Osteoblast (primary cell): ENCODE measurements around the gene CFAP107. TPM values are rescaled to one million over a fixed set of nuclear protein-coding genes. Genes with fewer than 3 reads are reported as not detected.

Source experiments
- DNase-seq: peaks from one replicate; pipeline ENCODE4 v3.0.0; 2011; ENCODE audit warnings: low spot score, mixed read lengths; ENCODE audit not compliant: insufficient read length; ENCODE audit errors: missing footprints
- H2AFZ ChIP-seq: 2 replicates; pipeline ENCODE4 v1.6.0; 2011; ENCODE audit warnings: mild to moderate bottlenecking, low read length
- H3K27ac ChIP-seq: 2 replicates; pipeline ENCODE4 v1.5.1; 2011; ENCODE audit warnings: mild to moderate bottlenecking, low read depth, low read length, moderate library complexity
- H3K27me3 ChIP-seq: 2 replicates; pipeline ENCODE4 v1.6.0; 2012; ENCODE audit warnings: mild to moderate bottlenecking, control low read depth, inconsistent platforms, low read length, moderate library complexity; ENCODE audit not compliant: insufficient read depth
- H3K36me3 ChIP-seq: 2 replicates; pipeline ENCODE4 v1.5.1; 2011; ENCODE audit warnings: mild to moderate bottlenecking, low read length, control low read depth, moderate library complexity; ENCODE audit not compliant: insufficient read depth
- H3K4me1 ChIP-seq: 2 replicates; pipeline ENCODE4 v1.5.1; 2011; ENCODE audit warnings: mild to moderate bottlenecking, low read length, control low read depth, moderate library complexity; ENCODE audit not compliant: insufficient read depth
- H3K4me2 ChIP-seq: 2 replicates; pipeline ENCODE4 v1.6.0; 2011; ENCODE audit warnings: mild to moderate bottlenecking, low read length; ENCODE audit not compliant: insufficient read depth
- H3K4me3 ChIP-seq: fragments of 200-600 bp; sonication (generic); 3 replicates; pipeline ENCODE4 v1.5.1; 2012; ENCODE audit warnings: mild to moderate bottlenecking, low read length, inconsistent platforms; ENCODE audit not compliant: insufficient read depth
- H3K79me2 ChIP-seq: 2 replicates; pipeline ENCODE4 v1.6.0; 2012; ENCODE audit warnings: mild to moderate bottlenecking, low read length, control low read depth, inconsistent platforms; ENCODE audit not compliant: insufficient read depth
- H3K9me3 ChIP-seq: 2 replicates; pipeline ENCODE4 v1.5.1; 2011; ENCODE audit warnings: low read depth, low read length, control low read depth
- H4K20me1 ChIP-seq: 2 replicates; pipeline ENCODE4 v1.6.0; 2012; ENCODE audit warnings: mild to moderate bottlenecking, low read length, control low read depth; ENCODE audit not compliant: insufficient read depth
- CTCF ChIP-seq: IDR thresholded peaks from 2 replicates; pipeline ENCODE4 v1.5.1; 2011; ENCODE audit warnings: mild to moderate bottlenecking, low read depth, low read length, moderate library complexity; ENCODE audit errors: extremely low read depth
- total RNA-seq: library from RNA; depleted of rRNA; stranded (reverse); fragments of >200 nt; gene quantifications from 2 replicates; pipeline ENCODE4 v1.2.3, GENCODE V29; 2012

Gene CFAP107
- total RNA-seq, 1 donor = not detected

GRCh38 chr1:12739613-12740012 is 6.4 kb upstream of the CFAP107 start:
- H3K79me2 ChIP-seq = no peaks in the 10 kb centered on the region
- no peak overlapping the region for H2AFZ ChIP-seq
- H3K4me2 ChIP-seq = no peak overlapping the region
- no peaks in the 10 kb centered on the region for H3K27me3 ChIP-seq
- no peaks in the 10 kb centered on the region for H3K4me1 ChIP-seq
- no peaks in the 10 kb centered on the region for H3K9me3 ChIP-seq
- TF ChIP-seq CTCF = no peak
- no peak overlapping the region for H3K4me3 ChIP-seq
- no peaks in the 10 kb centered on the region for H3K36me3 ChIP-seq
- H3K27ac ChIP-seq = no peak overlapping the region
- no peaks in the 10 kb centered on the region for H4K20me1 ChIP-seq
- DNase-seq = no peak

GRCh38 chr1:12741946-12742345 is 4.1 kb upstream of the CFAP107 start:
- Histone ChIP-seq H3K4me1 (no peaks in the 10 kb centered on the region), H3K27me3 (no peaks in the 10 kb centered on the region), H4K20me1 (no peaks in the 10 kb centered on the region), H3K4me3 (no peak overlapping the region), H3K27ac (no peak overlapping the region), H3K9me3 (no peaks in the 10 kb centered on the region), H3K79me2 (no peaks in the 10 kb centered on the region), H3K36me3 (no peaks in the 10 kb centered on the region), H2AFZ (no peak overlapping the region), H3K4me2 (no peak overlapping the region)
- no peak for DNase-seq
- no peak for TF ChIP-seq CTCF

DNA sequence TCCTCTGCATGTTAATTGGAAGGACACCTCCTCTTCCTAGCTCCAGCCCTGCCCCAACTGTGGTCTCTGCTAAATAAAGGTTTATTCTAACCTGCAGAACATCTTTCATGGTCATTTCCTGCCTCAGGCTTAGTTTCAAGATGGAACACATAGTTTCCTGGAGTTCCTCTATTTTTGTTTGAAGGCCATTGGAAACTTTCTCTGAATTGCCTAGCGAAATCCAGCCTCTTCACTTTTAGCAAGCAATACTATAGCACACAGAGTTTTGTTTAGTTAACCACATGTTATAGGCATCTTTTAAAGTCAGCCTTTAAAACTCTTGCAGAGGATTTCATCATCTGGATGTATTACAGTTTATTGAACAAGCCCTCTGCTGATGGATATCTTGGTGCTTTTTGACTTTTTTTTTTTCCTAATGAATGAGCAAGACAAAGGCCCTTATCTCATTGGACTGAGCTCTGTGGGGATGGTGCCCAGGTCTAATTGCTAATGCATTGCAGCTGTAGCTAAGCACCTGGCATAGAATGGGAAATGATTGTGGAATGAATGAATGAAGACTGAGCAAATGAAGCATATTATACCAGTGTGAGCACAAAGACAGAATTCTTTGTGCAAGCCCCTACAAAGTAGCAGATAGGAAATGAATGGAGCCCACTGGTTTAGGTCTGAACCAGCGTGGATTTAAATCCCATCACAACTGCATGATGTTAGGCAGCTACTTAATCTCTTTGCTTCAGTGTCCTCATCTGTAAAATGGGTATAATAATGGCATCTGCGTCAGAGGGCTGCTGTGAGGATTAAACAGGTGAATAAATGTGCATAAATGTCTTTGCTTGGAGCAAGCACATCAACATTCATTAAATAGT is 641 bp upstream of the CFAP107 start:
- H3K4me1 ChIP-seq = no peaks in the 10 kb centered on the region
- no peak overlapping the region for H3K4me3 ChIP-seq
- no peak overlapping the region for H2AFZ ChIP-seq
- no peaks in the 10 kb centered on the region for H3K36me3 ChIP-seq
- no peak overlapping the region for H3K27ac ChIP-seq
- no peaks in the 10 kb centered on the region for H3K27me3 ChIP-seq
- H4K20me1 ChIP-seq = no peaks in the 10 kb centered on the region
- H3K79me2 ChIP-seq = no peaks in the 10 kb centered on the region
- no peak overlapping the region for H3K4me2 ChIP-seq
- no peaks in the 10 kb centered on the region for H3K9me3 ChIP-seq
- DNase-seq = no peak
- TF ChIP-seq CTCF = no peak

- TF ChIP-seq CTCF = no peak
- H3K4me3 ChIP-seq = no peak overlapping the region
- H3K79me2 ChIP-seq = no peaks in the 10 kb centered on the region
- no peaks in the 10 kb centered on the region for H3K27me3 ChIP-seq
- H3K4me2 ChIP-seq = no peak overlapping the region
- no peaks in the 10 kb centered on the region for H3K36me3 ChIP-seq
- no peak for DNase-seq
- no peaks in the 10 kb centered on the region for H3K4me1 ChIP-seq
- H3K9me3 ChIP-seq = no peaks in the 10 kb centered on the region
- H3K27ac ChIP-seq = no peak overlapping the region
- H2AFZ ChIP-seq = no peak overlapping the region
- no peaks in the 10 kb centered on the region for H4K20me1 ChIP-seq
Measured at GRCh38 chr1:12748778-12749355, 2.9 kb downstream of the CFAP107 start.
